OCI-LY3 (cell line): ENCODE measurements around the gene LRFN5.

Experiments used
- H2AFZ ChIP-seq: fragments of 200-600, 300-600 bp; shearing (Covaris generic); 2 replicates; pipeline ENCODE4 v1.6.0; 2014; ENCODE audit warnings: antibody characterized with exemption, low read depth, low read length
- H3K27ac ChIP-seq: fragments of 200-600, 300-600 bp; sonication (generic); 2 replicates; pipeline ENCODE4 v1.5.1; 2014; ENCODE audit warnings: mild to moderate bottlenecking, low read length, moderate library complexity, mixed read lengths
- H3K27me3 ChIP-seq: fragments of 200-600, 300-600 bp; sonication (generic); 2 replicates; pipeline ENCODE4 v1.6.1; 2014; ENCODE audit warnings: low read depth, low read length, mixed read lengths
- H3K36me3 ChIP-seq: fragments of 200-600, 300-600 bp; sonication (generic); replicated peaks from 2 replicates; pipeline ENCODE3; 2014; ENCODE audit warnings: low read depth, low read length, mixed read lengths
- H3K4me1 ChIP-seq: fragments of 300-600, 200-600 bp; sonication (generic); 2 replicates; pipeline ENCODE4 v1.6.1; 2014; ENCODE audit warnings: low read length, mixed read lengths
- H3K4me2 ChIP-seq: fragments of 200-600, 300-600 bp; sonication (generic); 2 replicates; pipeline ENCODE4 v1.6.1; 2014; ENCODE audit warnings: low read length, mixed read lengths
- H3K4me3 ChIP-seq: fragments of 300-600, 200-600 bp; sonication (generic); 2 replicates; pipeline ENCODE4 v1.5.1; 2014; ENCODE audit warnings: antibody characterized with exemption, mild to moderate bottlenecking, low read length, moderate library complexity
- H3K79me2 ChIP-seq: fragments of 300-600, 200-600 bp; shearing (Covaris generic); 2 replicates; pipeline ENCODE4 v1.6.1; 2014; ENCODE audit warnings: mild to moderate bottlenecking, low read length, mixed read lengths
- H3K9ac ChIP-seq: fragments of 300-600, 200-600 bp; shearing (Covaris generic); 2 replicates; pipeline ENCODE4 v1.6.0; 2014; ENCODE audit warnings: mild to moderate bottlenecking, low read length, moderate library complexity
- H3K9me3 ChIP-seq: fragments of 200-600, 300-600 bp; shearing (Covaris generic); 2 replicates; pipeline ENCODE4 v1.6.1; 2014; ENCODE audit warnings: low read length, mixed read lengths; ENCODE audit not compliant: insufficient read depth
- H4K20me1 ChIP-seq: fragments of 200-600, 300-600 bp; sonication (generic); 2 replicates; pipeline ENCODE4 v1.6.1; 2016; ENCODE audit warnings: low read length, mixed read lengths; ENCODE audit not compliant: insufficient read depth
- CTCF ChIP-seq: fragments of 200-600, 300-600 bp; sonication (generic); IDR thresholded peaks from 2 replicates; pipeline ENCODE4 v1.5.1; 2014; ENCODE audit warnings: antibody characterized with exemption, low read length, low read depth
- EZH2phosphoT487 ChIP-seq: fragments of 200-600 bp; shearing (Covaris generic); IDR thresholded peaks from 2 replicates; pipeline ENCODE4 v1.6.1; 2018; ENCODE audit warnings: antibody characterized with exemption, mixed run types, low read depth

The LRFN5 gene

GRCh38 chr14:41654196-41654595 lies 47.5 kb downstream of the LRFN5 start:
- no peak overlapping the region for H3K27ac ChIP-seq
- H4K20me1 ChIP-seq = no peaks in the 10 kb centered on the region
- H3K9ac ChIP-seq = no peak overlapping the region
- no peaks in the 10 kb centered on the region for H3K36me3 ChIP-seq
- no peaks in the 10 kb centered on the region for H3K9me3 ChIP-seq
- no peak overlapping the region for H3K4me3 ChIP-seq
- no peaks in the 10 kb centered on the region for H3K79me2 ChIP-seq
- no peaks in the 10 kb centered on the region for H3K4me1 ChIP-seq
- H3K4me2 ChIP-seq = no peak overlapping the region
- H3K27me3 ChIP-seq = no peaks in the 10 kb centered on the region
- TF ChIP-seq EZH2phosphoT487 = no peak
- TF ChIP-seq CTCF = no peak
- no peak overlapping the region for H2AFZ ChIP-seq

GRCh38 chr14:41662780-41663472 lies 56.2 kb downstream of the LRFN5 start:
- Histone ChIP-seq H3K4me2 (no peak overlapping the region), H3K79me2 (no peaks in the 10 kb centered on the region), H2AFZ (no peak overlapping the region; the same call in 1 of the 2 replicates), H3K27me3 (no peaks in the 10 kb centered on the region), H3K4me3 (no peak overlapping the region), H3K4me1 (no peaks in the 10 kb centered on the region), H4K20me1 (no peaks in the 10 kb centered on the region), H3K9me3 (no peaks in the 10 kb centered on the region), H3K36me3 (no peaks in the 10 kb centered on the region), H3K9ac (no peak overlapping the region), H3K27ac (no peak overlapping the region)
- no peak for TF ChIP-seq EZH2phosphoT487
- TF ChIP-seq CTCF = no peak

- TF ChIP-seq EZH2phosphoT487 (no peak), CTCF (no peak)
- Histone ChIP-seq H2AFZ (no peak overlapping the region; the same call in 1 of the 2 replicates), H3K4me3 (no peak overlapping the region), H3K36me3 (no peaks in the 10 kb centered on the region), H3K4me2 (no peak overlapping the region), H3K4me1 (no peaks in the 10 kb centered on the region), H3K27ac (no peak overlapping the region), H4K20me1 (no peaks in the 10 kb centered on the region), H3K9ac (no peak overlapping the region), H3K9me3 (no peaks in the 10 kb centered on the region), H3K27me3 (no peaks in the 10 kb centered on the region), H3K79me2 (no peaks in the 10 kb centered on the region)
These were observed 56.8 kb downstream of the LRFN5 start for GRCh38 chr14:41663473-41663850.

- Histone ChIP-seq H3K36me3 (no peaks in the 10 kb centered on the region), H2AFZ (no peak overlapping the region), H3K27ac (no peak overlapping the region), H3K27me3 (no peaks in the 10 kb centered on the region), H3K4me2 (no peak overlapping the region), H3K9me3 (no peaks in the 10 kb centered on the region), H3K79me2 (no peaks in the 10 kb centered on the region), H3K9ac (no peak overlapping the region), H3K4me3 (no peak overlapping the region), H4K20me1 (no peaks in the 10 kb centered on the region), H3K4me1 (no peaks in the 10 kb centered on the region)
- TF ChIP-seq CTCF (no peak), EZH2phosphoT487 (no peak)
These were observed 59.6 kb downstream of the LRFN5 start for GRCh38 chr14:41666301-41666700.
